ENCODE results near the gene RELN.

DNA sequence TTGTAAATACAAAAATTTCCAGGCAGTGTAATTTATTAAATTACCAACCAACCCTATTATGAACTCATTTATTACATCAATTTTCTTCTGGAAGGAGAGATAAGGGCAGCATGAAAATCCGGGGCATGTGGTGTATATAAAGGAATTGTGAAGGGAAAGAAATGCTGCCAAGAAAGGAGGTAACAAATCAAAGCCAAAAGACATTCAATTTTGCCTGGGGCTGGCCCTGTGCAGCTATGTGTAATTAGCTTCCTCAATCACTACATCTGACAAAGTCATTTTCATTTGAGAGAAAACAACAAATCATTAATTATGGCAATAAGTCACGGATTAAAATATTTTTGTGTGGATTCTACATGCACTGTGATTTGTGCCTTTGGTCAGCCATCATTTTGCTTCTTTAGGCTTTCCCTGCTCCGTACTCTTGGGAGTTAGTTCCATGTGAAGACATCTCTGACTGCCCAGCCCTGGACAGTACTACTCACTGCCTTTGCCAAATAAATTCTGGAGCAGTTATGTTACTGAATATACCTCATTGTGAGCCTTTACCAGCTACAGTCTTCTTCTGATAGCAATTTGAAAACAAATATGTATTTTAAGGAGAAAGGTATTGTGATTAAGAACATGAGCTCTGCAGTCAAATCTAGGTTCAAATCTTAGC, 191.7 kb downstream of the RELN start:
- TF ChIP-seq, protein P1, sequence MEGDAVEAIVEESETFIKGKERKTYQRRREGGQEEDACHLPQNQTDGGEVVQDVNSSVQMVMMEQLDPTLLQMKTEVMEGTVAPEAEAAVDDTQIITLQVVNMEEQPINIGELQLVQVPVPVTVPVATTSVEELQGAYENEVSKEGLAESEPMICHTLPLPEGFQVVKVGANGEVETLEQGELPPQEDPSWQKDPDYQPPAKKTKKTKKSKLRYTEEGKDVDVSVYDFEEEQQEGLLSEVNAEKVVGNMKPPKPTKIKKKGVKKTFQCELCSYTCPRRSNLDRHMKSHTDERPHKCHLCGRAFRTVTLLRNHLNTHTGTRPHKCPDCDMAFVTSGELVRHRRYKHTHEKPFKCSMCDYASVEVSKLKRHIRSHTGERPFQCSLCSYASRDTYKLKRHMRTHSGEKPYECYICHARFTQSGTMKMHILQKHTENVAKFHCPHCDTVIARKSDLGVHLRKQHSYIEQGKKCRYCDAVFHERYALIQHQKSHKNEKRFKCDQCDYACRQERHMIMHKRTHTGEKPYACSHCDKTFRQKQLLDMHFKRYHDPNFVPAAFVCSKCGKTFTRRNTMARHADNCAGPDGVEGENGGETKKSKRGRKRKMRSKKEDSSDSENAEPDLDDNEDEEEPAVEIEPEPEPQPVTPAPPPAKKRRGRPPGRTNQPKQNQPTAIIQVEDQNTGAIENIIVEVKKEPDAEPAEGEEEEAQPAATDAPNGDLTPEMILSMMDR (IDR thresholded peaks at IDR 0.05) = no peak
- no peak for TF ChIP-seq POLR2A (IDR thresholded peaks at IDR 0.05)

All from lower leg skin (tissue), 3 donors.